KOPT-K1 (cell line): ENCODE measurements around the gene ZCCHC24.

Experiments
- H3K27ac ChIP-seq: fragments of 200-600 bp; sonication (generic); 2 replicates; pipeline ENCODE4 v1.5.1; 2016; ENCODE audit warnings: antibody characterized with exemption, mild to moderate bottlenecking, low read depth, low read length; ENCODE audit not compliant: poor library complexity, severe bottlenecking
- H3K36me3 ChIP-seq: fragments of 200-600 bp; sonication (generic); 2 replicates; pipeline ENCODE4 v1.5.1; 2017; ENCODE audit warnings: antibody characterized with exemption, mild to moderate bottlenecking, low read length, moderate library complexity; ENCODE audit not compliant: insufficient read depth
- H3K9me3 ChIP-seq: fragments of 200-600 bp; sonication (generic); 2 replicates; pipeline ENCODE4 v1.5.1; 2017; ENCODE audit warnings: antibody characterized with exemption, low read length, mild to moderate bottlenecking; ENCODE audit not compliant: insufficient read depth, poor library complexity, severe bottlenecking

ZCCHC24 gene

GRCh38 chr10:79396520-79396919, 48.9 kb downstream of the ZCCHC24 start:
- Histone ChIP-seq H3K27ac (no peak overlapping the region), H3K36me3 (no peaks in the 10 kb centered on the region), H3K9me3 (no peaks in the 10 kb centered on the region)

GRCh38 chr10:79394664-79395063, 50.8 kb downstream of the ZCCHC24 start:
- no peaks in the 10 kb centered on the region for H3K9me3 ChIP-seq
- no peak overlapping the region for H3K27ac ChIP-seq
- no peaks in the 10 kb centered on the region for H3K36me3 ChIP-seq

- H3K27ac ChIP-seq = no peak overlapping the region
- no peaks in the 10 kb centered on the region for H3K9me3 ChIP-seq
- no peaks in the 10 kb centered on the region for H3K36me3 ChIP-seq
These were observed 51.4 kb downstream of the ZCCHC24 start for GRCh38 chr10:79393924-79394610.

- H3K27ac ChIP-seq = no peak overlapping the region
- no peaks in the 10 kb centered on the region for H3K9me3 ChIP-seq
- no peaks in the 10 kb centered on the region for H3K36me3 ChIP-seq
These were observed 52.1 kb downstream of the ZCCHC24 start for GRCh38 chr10:79393221-79393923.

- H3K27ac ChIP-seq = no peak overlapping the region
- H3K36me3 ChIP-seq = no peaks in the 10 kb centered on the region
- H3K9me3 ChIP-seq = no peaks in the 10 kb centered on the region
These were observed 52.8 kb downstream of the ZCCHC24 start for GRCh38 chr10:79392506-79393176.

- Histone ChIP-seq H3K9me3 (no peaks in the 10 kb centered on the region), H3K36me3 (no peaks in the 10 kb centered on the region), H3K27ac (no peak overlapping the region)
These were observed 53.4 kb downstream of the ZCCHC24 start for GRCh38 chr10:79392020-79392398.

- no peaks in the 10 kb centered on the region for H3K36me3 ChIP-seq
- H3K27ac ChIP-seq = no peak overlapping the region
- H3K9me3 ChIP-seq = no peaks in the 10 kb centered on the region
These were observed 54.0 kb downstream of the ZCCHC24 start for GRCh38 chr10:79391231-79392019.

- no peaks in the 10 kb centered on the region for H3K9me3 ChIP-seq
- no peaks in the 10 kb centered on the region for H3K36me3 ChIP-seq
- no peak overlapping the region for H3K27ac ChIP-seq
These were observed 54.7 kb downstream of the ZCCHC24 start for GRCh38 chr10:79390551-79391229.

GRCh38 chr10:79390057-79390456, 55.4 kb downstream of the ZCCHC24 start:
- no peaks in the 10 kb centered on the region for H3K36me3 ChIP-seq
- no peak overlapping the region for H3K27ac ChIP-seq
- H3K9me3 ChIP-seq = no peaks in the 10 kb centered on the region

GRCh38 chr10:79387974-79388850, 57.2 kb downstream of the ZCCHC24 start:
- no peaks in the 10 kb centered on the region for H3K9me3 ChIP-seq
- no peaks in the 10 kb centered on the region for H3K36me3 ChIP-seq
- H3K27ac ChIP-seq = no peak overlapping the region

- H3K36me3 ChIP-seq = no peaks in the 10 kb centered on the region
- no peaks in the 10 kb centered on the region for H3K9me3 ChIP-seq
- H3K27ac ChIP-seq = no peak overlapping the region
These were observed 57.9 kb downstream of the ZCCHC24 start for GRCh38 chr10:79387466-79387973.

- Histone ChIP-seq H3K9me3 (no peaks in the 10 kb centered on the region), H3K27ac (no peak overlapping the region), H3K36me3 (no peaks in the 10 kb centered on the region)
These were observed 58.6 kb downstream of the ZCCHC24 start for GRCh38 chr10:79386637-79387465.
